ENCODE measurements around the gene BMPR2. TPM values are rescaled to one million over a fixed set of nuclear protein-coding genes. Genes with fewer than 3 reads are reported as not detected.

Gene BMPR2
- total and polyA plus RNA-seq, 2 of the 8 experiments (the other 6 are each of a cell fraction or from before 2014, with no cell fraction given), result 5.5 to 19.8 TPM

DNA sequence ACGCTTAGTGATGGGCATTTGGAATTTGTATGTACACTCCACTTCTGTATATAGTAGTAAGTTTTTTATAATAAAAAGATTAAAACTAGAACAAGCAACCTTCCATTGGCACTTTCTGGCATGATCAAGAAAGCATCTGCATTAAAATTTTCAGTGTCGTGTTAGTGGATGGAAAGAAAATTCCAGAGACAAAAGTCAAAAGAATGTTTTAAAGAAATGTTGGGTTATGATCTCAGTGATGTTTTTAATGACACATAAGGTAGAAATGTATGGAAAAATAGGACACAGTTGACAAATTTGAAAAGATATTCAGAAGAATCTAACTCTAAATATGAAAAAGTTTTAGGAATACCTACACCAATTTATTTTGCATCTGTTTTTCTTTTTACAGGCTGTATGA lies 132.6 kb downstream of the BMPR2 start:
- no peaks in the 10 kb centered on the region for H3K4me1 ChIP-seq (replicated peaks in 1 of 4; ENCODE audit: control insufficient read depth in 3 of 4, insufficient read depth in 4 of 4, low read length in 3 of 4)
- no peak overlapping the region for H2BK20ac ChIP-seq (ENCODE audit: low read length)
- no peak overlapping the region for H2AK5ac ChIP-seq (ENCODE audit: low read depth, low read length)
- no peaks in the 10 kb centered on the region for H3K79me1 ChIP-seq (ENCODE audit: low read depth, low read length)
- ChIA-PET POLR2A (ENCODE audit: partially characterized antibody) (no interaction called here), CTCF (ENCODE audit: partially characterized antibody) (interaction anchor here (0.6 kb wide), 1 partner anchor 296 kb away, joined by 4 read pairs; no protein-coding TSS in a partner anchor)
- no peak overlapping the region for H4K91ac ChIP-seq (replicated peaks; ENCODE audit: insufficient read length, low read length)
- H3K27ac ChIP-seq (ENCODE audit: low read depth, low read length), result no peak overlapping the region
- no peak overlapping the region for H4K8ac ChIP-seq (ENCODE audit: extremely low read depth, insufficient read depth, low read length)
- H3K9me3 ChIP-seq (ENCODE audit: insufficient read depth in 2 of 2, low read depth in 1 of 2, low read length in 1 of 2), result no peaks in the 10 kb centered on the region
- H3K36me3 ChIP-seq (ENCODE audit: control insufficient read depth in 2 of 4, insufficient read depth in 4 of 4, low read length in 3 of 4), result no peaks in the 10 kb centered on the region
- 92% methylated on average over 2 of the region's 2 CpGs; no CpG with 5 or more reads in 1 of the 2 experiments for WGBS, 2 experiments (ENCODE audit: extremely low coverage in 1 of 2, insufficient coverage in 1 of 2, insufficient read length in 1 of 2, insufficient replicate concordance in 2 of 2, low coverage in 1 of 2, low lambda C conversion rate in 2 of 2, missing lambda C conversion rate in 1 of 2)
- H2BK12ac ChIP-seq (ENCODE audit: low read depth, low read length), result no peak overlapping the region
- no peaks in the 10 kb centered on the region for H4K20me1 ChIP-seq (replicated peaks in 1 of 2; ENCODE audit: control insufficient read depth in 1 of 2, insufficient read depth in 2 of 2, low read length in 2 of 2)
- H3K14ac ChIP-seq (ENCODE audit: insufficient read length), result no peak overlapping the region
- no peak overlapping the region for H2BK120ac ChIP-seq (replicated peaks; ENCODE audit: low read depth, low read length)
- no peaks in the 10 kb centered on the region for H3K27me3 ChIP-seq (replicated peaks in 1 of 4; ENCODE audit: control insufficient read depth in 3 of 4, extremely low read depth in 1 of 4, insufficient read depth in 3 of 4, low read length in 3 of 4)
- FAIRE-seq (no peak), DNase-seq (ENCODE audit: low read depth in 1 of 2, low spot score in 2 of 2) (no peak)
- H3K4ac ChIP-seq (replicated peaks; ENCODE audit: insufficient read length, low read depth, low read length), result no peak overlapping the region
- H3K4me2 ChIP-seq (ENCODE audit: insufficient read depth in 1 of 2, low read depth in 2 of 2, low read length in 2 of 2), result no peak overlapping the region
- H3K79me2 ChIP-seq (ENCODE audit: control insufficient read depth in 1 of 2, insufficient read depth in 2 of 2, low read length in 2 of 2), result no peaks in the 10 kb centered on the region
- H2BK5ac ChIP-seq (ENCODE audit: low read depth, low read length), result no peak overlapping the region
- H2BK15ac ChIP-seq (ENCODE audit: low read length), result no peak overlapping the region
- no peaks in the 10 kb centered on the region for H3K23me2 ChIP-seq (ENCODE audit: low read depth, low read length)
- H3K18ac ChIP-seq (ENCODE audit: extremely low read depth, low read length), result no peak overlapping the region
- no peak overlapping the region for H4K5ac ChIP-seq (ENCODE audit: insufficient read length, low read depth, low read length)
- H3K56ac ChIP-seq (replicated peaks; ENCODE audit: insufficient read length, low read depth, low read length), result no peak overlapping the region
- H3K4me3 ChIP-seq (ENCODE audit: extremely low read depth in 1 of 4, insufficient read depth in 2 of 4, low read depth in 3 of 4, low read length in 4 of 4), result no peak overlapping the region
- H3K9ac ChIP-seq (replicated peaks in 1 of 4; ENCODE audit: extremely low read depth in 1 of 4, low read depth in 3 of 4, low read length in 3 of 4), result no peak overlapping the region
- H3K23ac ChIP-seq (ENCODE audit: insufficient read length), result no peak overlapping the region
- H2AFZ ChIP-seq (ENCODE audit: low read length), result no peak overlapping the region
- TF ChIP-seq EP300 (IDR thresholded peaks at IDR 0.05; ENCODE audit: borderline replicate concordance in 1 of 2, low read depth in 2 of 2, low read length in 2 of 2), result no peak
- TF ChIP-seq, protein P1, sequence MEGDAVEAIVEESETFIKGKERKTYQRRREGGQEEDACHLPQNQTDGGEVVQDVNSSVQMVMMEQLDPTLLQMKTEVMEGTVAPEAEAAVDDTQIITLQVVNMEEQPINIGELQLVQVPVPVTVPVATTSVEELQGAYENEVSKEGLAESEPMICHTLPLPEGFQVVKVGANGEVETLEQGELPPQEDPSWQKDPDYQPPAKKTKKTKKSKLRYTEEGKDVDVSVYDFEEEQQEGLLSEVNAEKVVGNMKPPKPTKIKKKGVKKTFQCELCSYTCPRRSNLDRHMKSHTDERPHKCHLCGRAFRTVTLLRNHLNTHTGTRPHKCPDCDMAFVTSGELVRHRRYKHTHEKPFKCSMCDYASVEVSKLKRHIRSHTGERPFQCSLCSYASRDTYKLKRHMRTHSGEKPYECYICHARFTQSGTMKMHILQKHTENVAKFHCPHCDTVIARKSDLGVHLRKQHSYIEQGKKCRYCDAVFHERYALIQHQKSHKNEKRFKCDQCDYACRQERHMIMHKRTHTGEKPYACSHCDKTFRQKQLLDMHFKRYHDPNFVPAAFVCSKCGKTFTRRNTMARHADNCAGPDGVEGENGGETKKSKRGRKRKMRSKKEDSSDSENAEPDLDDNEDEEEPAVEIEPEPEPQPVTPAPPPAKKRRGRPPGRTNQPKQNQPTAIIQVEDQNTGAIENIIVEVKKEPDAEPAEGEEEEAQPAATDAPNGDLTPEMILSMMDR (IDR thresholded peaks at IDR 0.05; ENCODE audit: control extremely low read depth in 1 of 3, insufficient read depth in 1 of 3, low read depth in 1 of 3, low read length in 3 of 3), result no peak
- TF ChIP-seq KDM1A (IDR thresholded peaks at IDR 0.05; ENCODE audit: borderline replicate concordance, low read length), result no peak
- no peak for TF ChIP-seq SUZ12 (IDR thresholded peaks at IDR 0.05; ENCODE audit: low read length)
- TF ChIP-seq SP2 (IDR thresholded peaks at IDR 0.05; ENCODE audit: low read length), result no peak
- TF ChIP-seq TCF12 (IDR thresholded peaks at IDR 0.05; ENCODE audit: low read depth, low read length), result no peak
- no peak for TF ChIP-seq POLR2A (IDR thresholded peaks at IDR 0.05; ENCODE audit: control extremely low read depth in 1 of 2, low read depth in 2 of 2, low read length in 2 of 2)
